HCT116 (cell line): ENCODE results near the gene EEIG1. TPM values are rescaled to one million over a fixed set of nuclear protein-coding genes. Genes with fewer than 3 reads are reported as not detected.

Source experiments
- ATAC-seq: fragments of 200-7000 bp; cut with Tn5 transposase; 2 replicates; pipeline ENCODE4 v1.9.1; 2020; ENCODE audit warnings: mild to moderate bottlenecking, moderate library complexity
- BruUV-seq: library from RNA; stranded (reverse); fragments of 400-500 nt; replicated peaks from 2 replicates; lab custom pipeline; 2021; lab: Mats Ljungman, UMichigan
- CTCF ChIA-PET: fragments of 300-600 bp; sonication (Branson Sonifier 250); formaldehyde crosslinking; loops from one replicate; lab custom pipeline; 2021; ENCODE audit warnings: antibody characterized with exemption; lab: Charles Lee
- POLR2A ChIA-PET: fragments of 300-600, 350-600 bp; sonication (Branson Sonifier 250); formaldehyde crosslinking; loops from one replicate; lab custom pipeline; 2021; ENCODE audit warnings: antibody characterized with exemption; lab: Charles Lee
- RAD21 ChIA-PET, 2 experiments: fragments of 300-600 bp; sonication (Branson Sonifier 250); formaldehyde crosslinking; loops; one replicate each; lab custom pipeline; 2023; ENCODE audit warnings: low total read pairs in 2 of 2; ENCODE audit not compliant: uncharacterized antibody in 2 of 2, unreplicated experiment in 2 of 2, low non-redundant PET in 1 of 2; lab: Charles Lee
- DNase-seq: peaks from one replicate; pipeline ENCODE4 v3.0.0-alpha.2; 2010; ENCODE audit warnings: low read depth, low spot score
- H2AFZ ChIP-seq: fragments of 200-600 bp; shearing (Covaris generic), sonication (generic); 2 replicates; pipeline ENCODE4 v1.6.1; 2017; ENCODE audit warnings: low read depth, mixed run types, mixed read lengths, antibody characterized with exemption, low read length; ENCODE audit not compliant: poor library complexity, severe bottlenecking
- H3K27ac ChIP-seq: 2 replicates; pipeline ENCODE4 v1.5.1; 2012; ENCODE audit warnings: low read depth, low read length
- H3K27me3 ChIP-seq: fragments of 200-600 bp; sonication (generic); 2 replicates; pipeline ENCODE4 v1.6.1; 2016; ENCODE audit warnings: mixed run types, low read length, mixed read lengths; ENCODE audit not compliant: insufficient read depth
- H3K36me3 ChIP-seq, 2 experiments: fragments of 200-500 bp in 1 of 2; fragments of 200-600 bp in 1 of 2; sonication (Bioruptor generic) in 1 of 2; sonication (generic) in 1 of 2; 2 replicates each; pipeline versions ENCODE4 v1.5.1 to v1.6.1; 2014 to 2016; ENCODE audit warnings: low read length in 2 of 2, inconsistent platforms in 1 of 2, mixed read lengths in 1 of 2, mixed run types in 1 of 2; ENCODE audit not compliant: insufficient read depth in 2 of 2, control insufficient read depth in 1 of 2
- H3K4me1 ChIP-seq, 2 experiments: fragments of 200-600 bp in 1 of 2; sonication (generic) in 1 of 2; 2 replicates each; pipeline versions ENCODE4 v1.5.1 to v1.6.1; 2012 to 2017; ENCODE audit warnings: low read length in 2 of 2, inconsistent platforms in 1 of 2, mild to moderate bottlenecking in 1 of 2, mixed read lengths in 1 of 2, mixed run types in 1 of 2, moderate library complexity in 1 of 2; ENCODE audit not compliant: insufficient read depth in 2 of 2, control insufficient read depth in 1 of 2
- H3K4me2 ChIP-seq: fragments of 200-600 bp; sonication (generic); 2 replicates; pipeline ENCODE4 v1.6.1; 2017; ENCODE audit warnings: mixed run types, low read length, mixed read lengths
- H3K4me3 ChIP-seq, 2 experiments: fragments of 200-600 bp in 1 of 2; sonication (generic) in 1 of 2; replicated peaks in 1 of 2; 2 replicates each; pipeline ENCODE4 v1.5.1; 2011 to 2016; ENCODE audit warnings: low read length in 2 of 2, control low read depth in 1 of 2, low read depth in 1 of 2, mild to moderate bottlenecking in 1 of 2, mixed read lengths in 1 of 2, mixed run types in 1 of 2
- H3K79me2 ChIP-seq: fragments of 200-600 bp; sonication (generic); 2 replicates; pipeline ENCODE4 v1.6.1; 2017; ENCODE audit warnings: mild to moderate bottlenecking, mixed run types, low read length, moderate library complexity, mixed read lengths; ENCODE audit not compliant: insufficient read depth
- H3K9ac ChIP-seq: fragments of 200-600 bp; sonication (generic); 2 replicates; pipeline ENCODE4 v1.6.1; 2016; ENCODE audit warnings: low read length, mixed read lengths
- H3K9me2 ChIP-seq: fragments of 200-600 bp; sonication (generic), shearing (Covaris generic); 2 replicates; pipeline ENCODE4 v1.6.1; 2017; ENCODE audit warnings: mixed run types, mild to moderate bottlenecking, moderate library complexity; ENCODE audit not compliant: insufficient read depth
- H3K9me3 ChIP-seq, 2 experiments: fragments of 200-500 bp in 1 of 2; fragments of 200-600 bp in 1 of 2; sonication (Bioruptor generic) in 1 of 2; sonication (generic) in 1 of 2; 2 replicates each; pipeline ENCODE4 v1.6.1; 2014 to 2017; ENCODE audit warnings: low read length in 2 of 2, mixed read lengths in 2 of 2, inconsistent platforms in 1 of 2, low read depth in 1 of 2, mild to moderate bottlenecking in 1 of 2, mixed run types in 1 of 2, moderate library complexity in 1 of 2; ENCODE audit not compliant: control insufficient read depth in 1 of 2, insufficient read depth in 1 of 2
- H4K20me1 ChIP-seq: fragments of 200-600 bp; sonication (generic), shearing (Covaris generic); 2 replicates; pipeline ENCODE4 v1.6.1; 2017; ENCODE audit warnings: mixed run types, mild to moderate bottlenecking, moderate library complexity; ENCODE audit not compliant: insufficient read depth
- CBX3 ChIP-seq: IDR thresholded peaks from 2 replicates; pipeline ENCODE4 v1.6.1; 2012; ENCODE audit warnings: low read depth
- CEBPB ChIP-seq: IDR thresholded peaks from 2 replicates; pipeline ENCODE4 v1.6.1; 2012; ENCODE audit warnings: low read depth
- EGR1 ChIP-seq: IDR thresholded peaks from 2 replicates; pipeline ENCODE4 v1.6.1; 2012; ENCODE audit warnings: low read depth
- ELF1 ChIP-seq: IDR thresholded peaks from 2 replicates; pipeline ENCODE4 v1.6.1; 2012; ENCODE audit warnings: low read depth, borderline replicate concordance
- EZH2 ChIP-seq: fragments of 200-600 bp; sonication (generic); IDR thresholded peaks from 2 replicates; pipeline ENCODE4 v1.6.1; 2017; ENCODE audit warnings: antibody characterized with exemption, mixed run types
- EZH2phosphoT487 ChIP-seq: fragments of 200-600 bp; IDR thresholded peaks from 2 replicates; pipeline ENCODE4 v1.6.1; 2018; ENCODE audit warnings: antibody characterized with exemption, borderline replicate concordance
- FOSL1 ChIP-seq: IDR thresholded peaks from 2 replicates; pipeline ENCODE4 v1.6.1; 2012; ENCODE audit warnings: low read depth
- JUND ChIP-seq: IDR thresholded peaks from 2 replicates; pipeline ENCODE4 v1.6.1; 2012
- MAX ChIP-seq: IDR thresholded peaks from 2 replicates; pipeline ENCODE4 v1.6.1; 2012
- POLR2AphosphoS5 ChIP-seq: IDR thresholded peaks from 2 replicates; pipeline ENCODE4 v1.6.1; 2011; ENCODE audit warnings: mild to moderate bottlenecking, low read depth, low read length, moderate library complexity
- RAD21 ChIP-seq: IDR thresholded peaks from 2 replicates; pipeline ENCODE4 v1.6.1; 2012; ENCODE audit warnings: low read depth, mild to moderate bottlenecking
- SIN3A ChIP-seq: IDR thresholded peaks from 2 replicates; pipeline ENCODE4 v1.6.1; 2012; ENCODE audit warnings: low read depth
- SP1 ChIP-seq: IDR thresholded peaks from 2 replicates; pipeline ENCODE4 v1.6.1; 2012; ENCODE audit warnings: low read depth
- SRF ChIP-seq: IDR thresholded peaks from 2 replicates; pipeline ENCODE4 v1.6.1; 2012; ENCODE audit warnings: low read depth
- TCF7L2 ChIP-seq: IDR thresholded peaks from 2 replicates; pipeline ENCODE4 v1.7.0; 2011; ENCODE audit warnings: borderline replicate concordance, inconsistent platforms; ENCODE audit not compliant: insufficient read depth, insufficient read length; ENCODE audit errors: extremely low read depth
- YY1 ChIP-seq: IDR thresholded peaks from 2 replicates; pipeline ENCODE4 v1.6.1; 2011; ENCODE audit warnings: low read length, low read depth, moderate library complexity, mild to moderate bottlenecking; ENCODE audit not compliant: insufficient replicate concordance; ENCODE audit errors: extremely low read depth
- ZFX ChIP-seq: fragments of 450-650 bp; IDR thresholded peaks from 2 replicates; pipeline ENCODE4 v1.6.1; 2017
- intact Hi-C: fragments of 100-400 bp; cut with micrococcal nuclease; formaldehyde crosslinking; loops from 2 replicates; pipeline ENCODE4 v1.10.0; 2022
- total RNA-seq: library from RNA; stranded (reverse); gene quantifications from one replicate; pipeline ENCODE4 v1.2.1, GENCODE V29; 2021; ENCODE audit not compliant: unreplicated experiment
- TF ChIP-seq, protein P1 (sequence below): IDR thresholded peaks from 2 replicates; pipeline ENCODE4 v1.6.1; 2012
- TF ChIP-seq, protein P2 (sequence below): IDR thresholded peaks from 2 replicates; pipeline ENCODE4 v1.6.1; 2011; ENCODE audit warnings: mild to moderate bottlenecking, low read length, moderate library complexity; ENCODE audit not compliant: insufficient replicate concordance; ENCODE audit errors: extremely low read depth

The EEIG1 gene
- total RNA-seq, 1 experiment from 2014 or later, result 44.2 TPM

DNA sequence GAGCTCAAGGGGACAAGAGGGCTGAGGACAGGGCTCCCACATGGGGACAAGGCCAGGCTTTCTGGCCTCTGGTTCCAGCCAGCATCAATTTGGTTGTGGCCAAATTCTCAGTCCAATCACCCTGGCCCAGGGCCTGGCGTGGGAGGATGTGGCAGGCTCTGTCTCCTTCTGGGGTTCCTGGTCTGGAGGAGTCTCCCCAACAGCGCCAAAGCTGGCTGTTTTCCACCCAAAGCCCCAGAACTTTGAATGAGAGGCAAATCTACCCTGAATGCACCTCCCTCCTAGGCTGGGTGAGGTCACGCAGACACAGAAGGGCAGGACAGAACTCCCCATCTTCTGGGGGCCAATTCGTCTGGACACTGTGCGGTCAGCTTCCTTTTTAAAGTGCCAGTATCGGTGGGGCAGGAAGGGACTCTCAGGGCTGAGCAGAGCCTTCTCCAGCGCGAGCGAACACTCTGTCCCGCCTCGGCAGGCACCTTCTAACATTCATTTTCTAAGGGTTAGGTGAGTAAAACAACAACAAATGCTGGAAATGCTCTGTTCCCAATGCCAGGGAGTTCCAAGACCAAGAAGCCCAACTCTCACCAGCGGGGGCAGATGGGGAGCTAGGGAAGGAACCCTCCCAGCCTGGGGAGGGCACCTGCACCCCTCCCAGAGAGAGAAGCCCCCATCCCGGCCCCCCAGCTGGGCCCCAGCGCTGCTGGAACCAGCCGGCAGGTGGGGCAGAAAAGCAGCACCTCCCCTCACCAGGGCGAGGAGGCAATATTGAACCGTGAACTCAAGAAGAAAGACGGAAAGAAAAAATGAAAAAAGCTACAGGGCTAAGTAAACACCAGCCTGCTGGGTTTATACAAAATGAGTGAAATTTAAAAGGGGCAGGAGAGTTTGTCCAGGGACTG is 39.5 kb downstream of the EEIG1 start:
- BruUV-seq, result no TSS peak
- POLR2A ChIA-PET, result no interaction called here
- intact Hi-C loops, result no loop called here
- Histone ChIP-seq H3K36me3 (peaks cover 0 to 9% of the 10 kb centered on the region in 2 experiments; a peak in 2 of 4 replicates), H4K20me1 (no peaks in the 10 kb centered on the region), H3K9me2 (no peaks in the 10 kb centered on the region), H3K79me2 (peaks cover 13% of the 10 kb centered on the region), H3K27ac (no peak overlapping the region), H3K27me3 (no peaks in the 10 kb centered on the region), H2AFZ (no peak overlapping the region), H3K9me3 (no peaks in the 10 kb centered on the region), H3K4me3 (no peak overlapping the region), H3K4me1 (peaks cover 4 to 25% of the 10 kb centered on the region in 2 experiments), H3K9ac (no peak overlapping the region), H3K4me2 (no peak overlapping the region)
- DNase-seq, result no peak
- no peak for ATAC-seq
- TF ChIP-seq YY1 (no peak), FOSL1 (no peak), EZH2 (no peak)
- TF ChIP-seq, protein P1, sequence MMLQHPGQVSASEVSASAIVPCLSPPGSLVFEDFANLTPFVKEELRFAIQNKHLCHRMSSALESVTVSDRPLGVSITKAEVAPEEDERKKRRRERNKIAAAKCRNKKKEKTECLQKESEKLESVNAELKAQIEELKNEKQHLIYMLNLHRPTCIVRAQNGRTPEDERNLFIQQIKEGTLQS, result no peak
- RAD21 ChIA-PET, result interaction anchor here in 1 of 2 experiments (1.1 kb wide), 1 partner anchor 126 kb away, joined by 4 read pairs; the partner anchor contains the start of gene NAIF1
- CTCF ChIA-PET, result interaction anchor here (1.1 to 3.0 kb wide), 4 partner anchors 9 to 184 kb away, joined by 3 to 40 read pairs (median 6); no protein-coding TSS in a partner anchor

- BruUV-seq, result no TSS peak
- Histone ChIP-seq H3K27ac (no peak overlapping the region), H2AFZ (no peak overlapping the region), H3K4me2 (no peak overlapping the region), H3K4me3 (no peak overlapping the region), H4K20me1 (no peaks in the 10 kb centered on the region), H3K9me2 (no peaks in the 10 kb centered on the region), H3K4me1 (peaks cover 11 to 32% of the 10 kb centered on the region in 2 experiments), H3K79me2 (peaks cover 20% of the 10 kb centered on the region), H3K27me3 (no peaks in the 10 kb centered on the region), H3K9me3 (no peaks in the 10 kb centered on the region), H3K36me3 (peaks cover 0 to 9% of the 10 kb centered on the region in 2 experiments; a peak in 3 of 4 replicates), H3K9ac (no peak overlapping the region)
- intact Hi-C loops, result no loop called here
- DNase-seq, result no peak
- ATAC-seq, result no peak
- ChIA-PET RAD21 (no interaction called here), POLR2A (no interaction called here), CTCF (interaction anchor here (1.1 kb wide), 1 partner anchor 184 kb away, joined by 3 read pairs; no protein-coding TSS in a partner anchor)
- TF ChIP-seq SIN3A (no peak), POLR2AphosphoS5 (no peak), ELF1 (no peak), SP1 (no peak), CEBPB (no peak), EGR1 (no peak), EZH2phosphoT487 (no peak), ZFX (no peak), SRF (no peak), TCF7L2 (no peak), CBX3 (no peak), YY1 (no peak), JUND (no peak), MAX (no peak), RAD21 (no peak)
- TF ChIP-seq, protein P2, sequence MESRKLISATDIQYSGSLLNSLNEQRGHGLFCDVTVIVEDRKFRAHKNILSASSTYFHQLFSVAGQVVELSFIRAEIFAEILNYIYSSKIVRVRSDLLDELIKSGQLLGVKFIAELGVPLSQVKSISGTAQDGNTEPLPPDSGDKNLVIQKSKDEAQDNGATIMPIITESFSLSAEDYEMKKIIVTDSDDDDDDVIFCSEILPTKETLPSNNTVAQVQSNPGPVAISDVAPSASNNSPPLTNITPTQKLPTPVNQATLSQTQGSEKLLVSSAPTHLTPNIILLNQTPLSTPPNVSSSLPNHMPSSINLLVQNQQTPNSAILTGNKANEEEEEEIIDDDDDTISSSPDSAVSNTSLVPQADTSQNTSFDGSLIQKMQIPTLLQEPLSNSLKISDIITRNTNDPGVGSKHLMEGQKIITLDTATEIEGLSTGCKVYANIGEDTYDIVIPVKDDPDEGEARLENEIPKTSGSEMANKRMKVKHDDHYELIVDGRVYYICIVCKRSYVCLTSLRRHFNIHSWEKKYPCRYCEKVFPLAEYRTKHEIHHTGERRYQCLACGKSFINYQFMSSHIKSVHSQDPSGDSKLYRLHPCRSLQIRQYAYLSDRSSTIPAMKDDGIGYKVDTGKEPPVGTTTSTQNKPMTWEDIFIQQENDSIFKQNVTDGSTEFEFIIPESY, result no peak
Observed at GRCh38 chr9:127940593-127940992, 40.2 kb downstream of the EEIG1 start.
